Osteoblast (primary cell): ENCODE measurements around the gene DGKQ. TPM values are rescaled to one million over a fixed set of nuclear protein-coding genes. Genes with fewer than 3 reads are reported as not detected.
"Not testable (repeated sequence)": the region's sequence is repeated elsewhere in the genome, so short reads cannot be mapped to it uniquely, and the experiment has no call there.

ENCODE experiments used
- DNase-seq: peaks from one replicate; pipeline ENCODE4 v3.0.0; 2011; ENCODE audit warnings: low spot score, mixed read lengths; ENCODE audit not compliant: insufficient read length; ENCODE audit errors: missing footprints
- H2AFZ ChIP-seq: 2 replicates; pipeline ENCODE4 v1.6.0; 2011; ENCODE audit warnings: mild to moderate bottlenecking, low read length
- H3K27ac ChIP-seq: 2 replicates; pipeline ENCODE4 v1.5.1; 2011; ENCODE audit warnings: mild to moderate bottlenecking, low read depth, low read length, moderate library complexity
- H3K27me3 ChIP-seq: 2 replicates; pipeline ENCODE4 v1.6.0; 2012; ENCODE audit warnings: mild to moderate bottlenecking, control low read depth, inconsistent platforms, low read length, moderate library complexity; ENCODE audit not compliant: insufficient read depth
- H3K36me3 ChIP-seq: 2 replicates; pipeline ENCODE4 v1.5.1; 2011; ENCODE audit warnings: mild to moderate bottlenecking, low read length, control low read depth, moderate library complexity; ENCODE audit not compliant: insufficient read depth
- H3K4me1 ChIP-seq: 2 replicates; pipeline ENCODE4 v1.5.1; 2011; ENCODE audit warnings: mild to moderate bottlenecking, low read length, control low read depth, moderate library complexity; ENCODE audit not compliant: insufficient read depth
- H3K4me2 ChIP-seq: 2 replicates; pipeline ENCODE4 v1.6.0; 2011; ENCODE audit warnings: mild to moderate bottlenecking, low read length; ENCODE audit not compliant: insufficient read depth
- H3K4me3 ChIP-seq: fragments of 200-600 bp; sonication (generic); 3 replicates; pipeline ENCODE4 v1.5.1; 2012; ENCODE audit warnings: mild to moderate bottlenecking, low read length, inconsistent platforms; ENCODE audit not compliant: insufficient read depth
- H3K79me2 ChIP-seq: 2 replicates; pipeline ENCODE4 v1.6.0; 2012; ENCODE audit warnings: mild to moderate bottlenecking, low read length, control low read depth, inconsistent platforms; ENCODE audit not compliant: insufficient read depth
- H3K9me3 ChIP-seq: 2 replicates; pipeline ENCODE4 v1.5.1; 2011; ENCODE audit warnings: low read depth, low read length, control low read depth
- H4K20me1 ChIP-seq: 2 replicates; pipeline ENCODE4 v1.6.0; 2012; ENCODE audit warnings: mild to moderate bottlenecking, low read length, control low read depth; ENCODE audit not compliant: insufficient read depth
- total RNA-seq: library from RNA; depleted of rRNA; stranded (reverse); fragments of >200 nt; gene quantifications from 2 replicates; pipeline ENCODE4 v1.2.3, GENCODE V29; 2012
- TF ChIP-seq, protein P1 (sequence below): IDR thresholded peaks from 2 replicates; pipeline ENCODE4 v1.5.1; 2011; ENCODE audit warnings: mild to moderate bottlenecking, low read depth, low read length, moderate library complexity; ENCODE audit errors: extremely low read depth

DGKQ gene
- total RNA-seq, 1 donor: 15.2 TPM

DNA sequence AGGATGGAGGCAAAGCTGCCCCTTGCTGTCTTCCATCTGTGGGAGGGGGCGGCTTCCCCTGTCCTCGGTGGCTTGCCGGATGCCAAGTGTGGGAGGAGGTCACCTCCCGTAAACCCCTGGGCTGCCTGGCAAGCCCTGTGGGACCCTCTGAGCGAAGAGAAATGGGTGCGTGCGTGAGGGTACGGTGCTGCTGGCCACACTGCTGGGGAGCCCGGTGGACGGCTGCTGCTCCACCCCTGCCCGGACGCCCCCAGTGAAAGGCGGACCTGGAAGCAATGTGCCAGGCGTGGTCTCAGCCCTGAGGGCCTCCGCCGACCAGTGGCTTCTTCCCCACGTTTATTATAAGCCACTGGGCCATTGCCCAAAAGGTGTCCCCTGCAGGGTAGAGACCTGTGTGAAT is 8.9 kb upstream of the DGKQ start:
- Histone ChIP-seq H4K20me1 (no peaks in the 10 kb centered on the region), H3K36me3 (no peaks in the 10 kb centered on the region), H3K79me2 (peaks cover 2% of the 10 kb centered on the region), H3K4me3 (no peak overlapping the region), H3K4me1 (peaks cover 23% of the 10 kb centered on the region), H3K9me3 (no peaks in the 10 kb centered on the region), H3K27me3 (no peaks in the 10 kb centered on the region), H3K4me2 (no peak overlapping the region), H3K27ac (no peak overlapping the region), H2AFZ (no peak overlapping the region)
- no peak for DNase-seq
- TF ChIP-seq, protein P1, sequence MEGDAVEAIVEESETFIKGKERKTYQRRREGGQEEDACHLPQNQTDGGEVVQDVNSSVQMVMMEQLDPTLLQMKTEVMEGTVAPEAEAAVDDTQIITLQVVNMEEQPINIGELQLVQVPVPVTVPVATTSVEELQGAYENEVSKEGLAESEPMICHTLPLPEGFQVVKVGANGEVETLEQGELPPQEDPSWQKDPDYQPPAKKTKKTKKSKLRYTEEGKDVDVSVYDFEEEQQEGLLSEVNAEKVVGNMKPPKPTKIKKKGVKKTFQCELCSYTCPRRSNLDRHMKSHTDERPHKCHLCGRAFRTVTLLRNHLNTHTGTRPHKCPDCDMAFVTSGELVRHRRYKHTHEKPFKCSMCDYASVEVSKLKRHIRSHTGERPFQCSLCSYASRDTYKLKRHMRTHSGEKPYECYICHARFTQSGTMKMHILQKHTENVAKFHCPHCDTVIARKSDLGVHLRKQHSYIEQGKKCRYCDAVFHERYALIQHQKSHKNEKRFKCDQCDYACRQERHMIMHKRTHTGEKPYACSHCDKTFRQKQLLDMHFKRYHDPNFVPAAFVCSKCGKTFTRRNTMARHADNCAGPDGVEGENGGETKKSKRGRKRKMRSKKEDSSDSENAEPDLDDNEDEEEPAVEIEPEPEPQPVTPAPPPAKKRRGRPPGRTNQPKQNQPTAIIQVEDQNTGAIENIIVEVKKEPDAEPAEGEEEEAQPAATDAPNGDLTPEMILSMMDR: no peak

DNA sequence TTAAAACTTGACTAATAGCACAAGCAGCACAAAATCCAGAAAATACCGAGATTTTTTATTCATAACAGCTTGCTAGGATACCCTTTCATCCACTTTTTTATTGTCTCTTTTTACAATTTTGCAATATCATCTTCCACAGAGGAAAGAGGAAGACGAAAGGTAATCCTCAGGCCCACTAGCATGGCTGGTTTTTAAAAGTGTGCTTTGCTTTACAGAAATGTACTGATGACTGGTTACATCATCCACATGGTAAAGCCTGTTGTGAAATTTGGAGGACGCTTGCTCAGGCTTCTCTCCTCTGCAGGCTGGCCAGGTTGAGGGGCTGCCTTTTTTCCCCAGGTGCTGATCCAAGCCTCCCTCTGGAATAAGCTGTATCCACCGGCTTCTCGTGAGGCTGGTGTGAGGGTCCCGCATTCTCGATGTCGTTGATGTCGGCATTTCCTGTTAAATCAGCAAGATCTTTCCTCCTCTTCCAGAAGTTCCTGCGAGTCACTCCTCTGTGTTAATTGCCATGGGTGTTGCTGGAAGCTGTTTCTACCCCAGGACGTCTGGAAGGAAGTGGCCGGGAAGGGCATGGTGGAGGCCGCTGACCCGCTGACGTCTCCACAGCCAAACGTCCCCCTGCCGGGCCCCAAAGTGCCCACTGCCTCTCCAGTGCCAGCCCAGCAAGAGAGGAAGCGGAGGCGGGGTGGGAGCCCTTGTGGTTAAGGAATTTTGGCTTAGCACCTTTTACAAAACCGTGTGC is 5.8 kb upstream of the DGKQ start:
- H4K20me1 ChIP-seq: no peaks in the 10 kb centered on the region
- H3K4me3 ChIP-seq: peak overlapping the region; percentile 48
- H3K27ac ChIP-seq: no peak overlapping the region
- peaks cover 6% of the 10 kb centered on the region for H3K4me1 ChIP-seq
- no peaks in the 10 kb centered on the region for H3K27me3 ChIP-seq
- DNase-seq: peak; percentile 96
- no peaks in the 10 kb centered on the region for H3K36me3 ChIP-seq
- no peaks in the 10 kb centered on the region for H3K9me3 ChIP-seq
- TF ChIP-seq, protein P1: no peak
- H2AFZ ChIP-seq: peak overlapping the region; percentile 89
- peak overlapping the region; percentile 60 for H3K4me2 ChIP-seq
- no peaks in the 10 kb centered on the region for H3K79me2 ChIP-seq

DNA sequence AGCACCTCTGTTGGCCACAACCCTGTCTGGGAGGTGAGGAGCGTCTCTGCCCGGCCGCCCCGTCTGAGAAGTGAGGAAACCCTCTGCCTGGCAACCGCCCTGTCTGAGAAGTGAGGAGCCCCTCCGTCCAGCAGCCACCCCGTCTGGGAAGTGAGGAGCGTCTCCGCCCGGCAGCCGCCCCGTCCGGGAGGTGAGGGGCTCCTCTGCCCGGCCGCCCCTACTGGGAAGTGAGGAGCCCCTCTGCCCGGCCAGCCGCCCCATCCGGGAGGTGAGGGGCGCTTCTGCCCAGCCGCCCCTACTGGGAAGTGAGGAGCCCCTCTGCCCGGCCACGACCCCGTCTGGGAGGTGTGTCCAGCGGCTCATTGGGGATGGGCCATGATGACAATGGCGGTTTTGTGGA is 2.6 kb upstream of the DGKQ start:
- Histone ChIP-seq H4K20me1 (peaks cover 16% of the 10 kb centered on the region), H3K79me2 (peaks cover 13% of the 10 kb centered on the region), H3K4me1 (peaks cover 15% of the 10 kb centered on the region)
- H3K4me2 ChIP-seq, H2AFZ ChIP-seq, DNase-seq, H3K27me3 ChIP-seq, H3K9me3 ChIP-seq, H3K27ac ChIP-seq, H3K4me3 ChIP-seq, H3K36me3 ChIP-seq: not testable (repeated sequence)

GRCh38 chr4:974668-975067 is 1.3 kb upstream of the DGKQ start:
- peaks cover 21% of the 10 kb centered on the region for H3K79me2 ChIP-seq
- H3K9me3 ChIP-seq: no peaks in the 10 kb centered on the region
- H3K4me2 ChIP-seq: no peak overlapping the region

More at GRCh38 chr4:974668-975067, 1.3 kb upstream of the DGKQ start:
- Histone ChIP-seq H3K4me1 (peaks cover 15% of the 10 kb centered on the region), H4K20me1 (peaks cover 26% of the 10 kb centered on the region), H3K4me3 (no peak overlapping the region), H3K36me3 (no peaks in the 10 kb centered on the region), H2AFZ (no peak overlapping the region), H3K27me3 (no peaks in the 10 kb centered on the region), H3K27ac (no peak overlapping the region)
- TF ChIP-seq, protein P1: no peak
- DNase-seq: no peak
